IMR-90 (cell line): ENCODE results near the gene NDUFB2. TPM values are rescaled to one million over a fixed set of nuclear protein-coding genes. Genes with fewer than 3 reads are reported as not detected.

ENCODE experiments used
- ATAC-seq: fragments of 200-7000 bp; cut with Tn5 transposase; 2 replicates; pipeline ENCODE4 v1.9.1; 2020; ENCODE audit warnings: low read depth, mild to moderate bottlenecking, moderate library complexity
- BruUV-seq: library from RNA; stranded (reverse); fragments of 400-500 nt; replicated peaks from 2 replicates; lab custom pipeline; 2021; lab: Mats Ljungman, UMichigan
- CTCF ChIA-PET: fragments of 300-600 bp; formaldehyde crosslinking; extraction: SDS; loops from one replicate; lab custom pipeline; 2021; ENCODE audit warnings: antibody characterized with exemption; lab: Yijun Ruan, JAX
- POLR2A ChIA-PET: fragments of 300-600 bp; sonication (Branson Sonifier 250); formaldehyde crosslinking; loops from one replicate; lab custom pipeline; 2022; ENCODE audit warnings: antibody characterized with exemption; ENCODE audit not compliant: unreplicated experiment; lab: Charles Lee
- DNase-seq: peaks from one replicate; pipeline ENCODE4 v3.0.0; 2013
- H2AFZ ChIP-seq: replicated peaks from 2 replicates; pipeline ENCODE3; 2013; ENCODE audit warnings: low read length, mild to moderate bottlenecking; ENCODE audit not compliant: poor library complexity
- H2AK5ac ChIP-seq: 2 replicates; pipeline ENCODE4 v1.6.1; 2013; ENCODE audit warnings: low read depth, low read length, inconsistent platforms
- H2AK9ac ChIP-seq: replicated peaks from 2 replicates; pipeline ENCODE3; 2013; ENCODE audit warnings: mild to moderate bottlenecking, low read depth, low read length, moderate library complexity; ENCODE audit not compliant: poor library complexity
- H2BK120ac ChIP-seq: 2 replicates; pipeline ENCODE4 v1.6.1; 2013; ENCODE audit warnings: low read depth, low read length, inconsistent platforms
- H2BK15ac ChIP-seq: 3 replicates; pipeline ENCODE4 v1.6.1; 2013; ENCODE audit warnings: low read depth, low read length, inconsistent platforms
- H2BK20ac ChIP-seq: 2 replicates; pipeline ENCODE4 v1.6.1; 2013; ENCODE audit warnings: low read depth, mild to moderate bottlenecking, inconsistent platforms, low read length, moderate library complexity
- H2BK5ac ChIP-seq: 2 replicates; pipeline ENCODE4 v1.6.1; 2013; ENCODE audit warnings: mild to moderate bottlenecking, low read depth, low read length, inconsistent platforms; ENCODE audit not compliant: poor library complexity, severe bottlenecking
- H3K14ac ChIP-seq: replicated peaks from 2 replicates; pipeline ENCODE4 v1.6.1; 2013; ENCODE audit warnings: low read depth, low read length, inconsistent platforms
- H3K18ac ChIP-seq: 2 replicates; pipeline ENCODE4 v1.6.1; 2013; ENCODE audit warnings: low read depth, low read length, control low read depth
- H3K23ac ChIP-seq: 2 replicates; pipeline ENCODE4 v1.6.1; 2013; ENCODE audit warnings: low read depth, low read length, inconsistent platforms
- H3K27ac ChIP-seq: 2 replicates; pipeline ENCODE4 v1.5.1; 2013; ENCODE audit warnings: mild to moderate bottlenecking, control low read depth, low read length; ENCODE audit not compliant: insufficient read depth
- H3K27me3 ChIP-seq: 2 replicates; pipeline ENCODE4 v1.6.1; 2013; ENCODE audit warnings: low read length; ENCODE audit not compliant: control insufficient read depth, insufficient read depth
- H3K36me3 ChIP-seq: 2 replicates; pipeline ENCODE4 v1.6.1; 2013; ENCODE audit warnings: low read length, mixed read lengths; ENCODE audit not compliant: control insufficient read depth, insufficient read depth
- H3K4ac ChIP-seq: 2 replicates; pipeline ENCODE4 v1.6.1; 2013; ENCODE audit warnings: low read depth, low read length, inconsistent platforms
- H3K4me1 ChIP-seq: 2 replicates; pipeline ENCODE4 v1.6.1; 2013; ENCODE audit warnings: low read length, mixed read lengths; ENCODE audit not compliant: control insufficient read depth, insufficient read depth
- H3K4me2 ChIP-seq: 2 replicates; pipeline ENCODE4 v1.6.1; 2013; ENCODE audit warnings: low read depth, mild to moderate bottlenecking, control low read depth, low read length, moderate library complexity
- H3K4me3 ChIP-seq: 2 replicates; pipeline ENCODE4 v1.5.1; 2013; ENCODE audit warnings: low read depth, mild to moderate bottlenecking, control low read depth, low read length, moderate library complexity; ENCODE audit not compliant: insufficient read depth
- H3K56ac ChIP-seq: 2 replicates; pipeline ENCODE4 v1.6.1; 2013; ENCODE audit warnings: low read length, inconsistent platforms; ENCODE audit not compliant: insufficient read depth; ENCODE audit errors: extremely low read depth
- H3K79me1 ChIP-seq, 2 experiments: 2 replicates each; pipeline ENCODE4 v1.6.1; 2013; ENCODE audit warnings: low read length in 2 of 2, inconsistent platforms in 1 of 2, low read depth in 1 of 2
- H3K9ac ChIP-seq: 2 replicates; pipeline ENCODE4 v1.6.1; 2013; ENCODE audit warnings: low read depth, low read length, control low read depth
- H3K9me1 ChIP-seq: 2 replicates; pipeline ENCODE4 v1.6.1; 2013; ENCODE audit warnings: low read length, inconsistent platforms; ENCODE audit not compliant: insufficient read depth
- H3K9me3 ChIP-seq: 2 replicates; pipeline ENCODE4 v1.6.1; 2013; ENCODE audit warnings: low read length; ENCODE audit not compliant: control insufficient read depth, insufficient read depth
- H4K20me1 ChIP-seq: 2 replicates; pipeline ENCODE4 v1.6.1; 2013; ENCODE audit warnings: low read length, inconsistent platforms; ENCODE audit not compliant: insufficient read depth
- H4K5ac ChIP-seq: 2 replicates; pipeline ENCODE4 v1.6.1; 2013; ENCODE audit warnings: mild to moderate bottlenecking, low read depth, low read length, control low read depth
- H4K8ac ChIP-seq, 2 experiments: 2 replicates each; pipeline ENCODE4 v1.6.1; 2013; ENCODE audit warnings: low read depth in 2 of 2, low read length in 2 of 2, control low read depth in 1 of 2, inconsistent platforms in 1 of 2
- H4K91ac ChIP-seq: 2 replicates; pipeline ENCODE4 v1.6.1; 2013; ENCODE audit warnings: low read depth, low read length, inconsistent platforms; ENCODE audit not compliant: insufficient read depth
- BHLHE40 ChIP-seq: fragments of 150-350 bp; IDR thresholded peaks from 2 replicates; pipeline ENCODE4 v1.6.1; 2016; ENCODE audit warnings: mild to moderate bottlenecking, low read depth, low read length
- RCOR1 ChIP-seq: IDR thresholded peaks from 2 replicates; pipeline ENCODE4 v1.6.1; 2012; ENCODE audit warnings: mild to moderate bottlenecking, low read length, improper control_type of control experiment; ENCODE audit not compliant: insufficient replicate concordance
- WGBS, 2 experiments: methylation state at CpG; one replicate each; pipeline versions ENCODE4 v1.1.5 to v1.1.7; 2013; ENCODE audit warnings: missing lambda C conversion rate in 2 of 2; ENCODE audit not compliant: insufficient read length in 1 of 2; ENCODE audit errors: extremely low coverage in 2 of 2; 5-methylcytosine and 5-hydroxymethylcytosine counted together
- dilution Hi-C: fragments of 300-500 bp; cut with HindIII; formaldehyde crosslinking; loops from one replicate; pipeline ENCODE4 v1.14.3; 2018; ENCODE audit warnings: low sequenced_read_pairs; ENCODE audit not compliant: unreplicated experiment
- in situ Hi-C: fragments of 300-500 bp; cut with MboI; formaldehyde crosslinking; loops from 3 replicates; pipeline ENCODE4 v1.14.3; 2019; ENCODE audit warnings: low sequenced_read_pairs, inconsistent platforms, mixed read lengths
- intact Hi-C: fragments of 100-400 bp; cut with micrococcal nuclease; formaldehyde crosslinking; loops from 2 replicates; pipeline ENCODE4 v1.10.0; 2022
- polyA plus RNA-seq, 3 experiments: library from polyadenylated mRNA; depleted of rRNA; stranded (reverse); fragments of >200 nt; gene quantifications; 2 replicates each; pipeline ENCODE4 v1.2.3, GENCODE V29; 2012; ENCODE audit warnings: low replicate concordance in 1 of 3
- total RNA-seq: library from RNA; depleted of rRNA; stranded (reverse); fragments of >200 nt; gene quantifications from 2 replicates; pipeline ENCODE4 v1.2.3, GENCODE V29; 2012

The NDUFB2 gene
- total and polyA plus RNA-seq, 2 of the 4 experiments (the other 2 are of a cell fraction) = 81.7 to 143 TPM

GRCh38 chr7:140724706-140725105 lies 28.2 kb downstream of the NDUFB2 start:
- Histone ChIP-seq H3K9me3 (no peaks in the 10 kb centered on the region), H2BK120ac (no peak overlapping the region), H3K27me3 (no peaks in the 10 kb centered on the region), H3K9ac (no peak overlapping the region), H2BK5ac (no peak overlapping the region), H3K9me1 (no peaks in the 10 kb centered on the region; the same call in 1 of the 2 replicates), H3K56ac (no peak overlapping the region), H2BK20ac (no peak overlapping the region), H3K14ac (no peak overlapping the region), H3K4me2 (no peak overlapping the region), H3K36me3 (peaks cover 4% of the 10 kb centered on the region), H2AK9ac (no peak overlapping the region), H2AFZ (no peak overlapping the region), H2AK5ac (no peak overlapping the region), H3K4me1 (no peaks in the 10 kb centered on the region; the same call in 1 of the 2 replicates), H3K27ac (no peak overlapping the region), H2BK15ac (no peak overlapping the region), H3K4ac (no peak overlapping the region), H3K18ac (no peak overlapping the region), H3K4me3 (no peak overlapping the region), H4K20me1 (no peaks in the 10 kb centered on the region), H4K91ac (no peak overlapping the region), H4K5ac (no peak overlapping the region), H3K23ac (no peak overlapping the region), H3K79me1 (peaks cover 0 to 3% of the 10 kb centered on the region in 2 experiments; a peak in 2 of 4 replicates), H4K8ac (no peak overlapping the region)
- dilution Hi-C loops (no loop called here), in situ Hi-C loops (no loop called here), intact Hi-C loops (loop anchor here (5.0 kb wide), 1 partner anchor 808 kb away; no protein-coding TSS in a partner anchor)
- CTCF ChIA-PET = no interaction called here
- POLR2A ChIA-PET = no interaction called here
- ATAC-seq = no peak
- WGBS, 2 experiments = no CpG with 5 or more reads among the region's 1 CpG
- no peak for TF ChIP-seq BHLHE40
- TF ChIP-seq RCOR1 = no peak
- no TSS peak for BruUV-seq
- DNase-seq = no peak
